Measurements from ENCODE around the gene PAPOLA.
"Not testable (repeated sequence)": the region's sequence is repeated elsewhere in the genome, so short reads cannot be mapped to it uniquely, and the experiment has no call there.

The PAPOLA gene

GRCh38 chr14:96503306-96503679 lies 1.1 kb downstream of the PAPOLA start:
- ATAC-seq, result no peak

GRCh38 chr14:96504353-96504752 lies 2.2 kb downstream of the PAPOLA start:
- ATAC-seq, result not testable (repeated sequence)

- ATAC-seq, result no peak
These were observed 5.5 kb downstream of the PAPOLA start for GRCh38 chr14:96507723-96508122.

GRCh38 chr14:96508900-96509299 lies 6.7 kb downstream of the PAPOLA start:
- no peak for ATAC-seq

GRCh38 chr14:96509457-96510090 lies 7.4 kb downstream of the PAPOLA start:
- no peak for ATAC-seq

DNA sequence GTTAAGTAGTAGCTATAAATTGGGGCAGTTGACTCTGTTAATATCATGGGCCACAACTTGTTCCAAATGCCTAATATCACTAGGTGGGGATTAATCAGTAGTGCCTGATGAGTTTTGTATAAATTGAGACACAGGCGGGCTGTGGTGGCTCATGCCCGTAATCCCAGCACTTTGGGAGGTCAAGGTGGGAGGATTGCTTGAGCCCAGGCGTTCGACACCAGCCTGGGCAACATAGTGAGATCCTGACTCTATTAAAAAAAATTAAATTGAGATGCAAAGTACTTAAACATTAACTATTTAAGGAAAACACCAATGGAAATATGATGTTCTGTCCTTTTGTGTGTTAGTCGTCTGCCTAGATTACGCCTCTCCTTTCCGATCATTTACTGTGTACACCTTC lies 9.0 kb downstream of the PAPOLA start:
- no peak for ATAC-seq

DNA sequence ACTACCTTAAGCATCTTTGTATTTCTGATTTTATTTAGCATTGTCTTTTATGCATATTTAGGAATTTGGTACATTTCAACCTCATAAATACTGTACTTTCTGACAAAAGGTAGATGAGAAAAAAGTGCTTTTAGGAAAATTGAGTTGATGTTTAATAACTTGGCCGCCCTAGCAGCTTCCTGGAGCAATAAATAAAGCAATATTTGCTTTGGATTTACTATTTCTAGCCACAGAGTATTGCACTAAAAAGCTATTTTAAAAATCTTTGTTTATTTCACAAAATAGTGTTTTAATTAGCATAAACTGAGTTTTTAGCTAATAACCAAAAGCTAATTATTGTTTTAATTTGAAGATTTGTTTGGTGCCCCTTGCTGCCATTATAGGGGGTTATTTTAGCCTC lies 9.5 kb downstream of the PAPOLA start:
- no peak for ATAC-seq

GRCh38 chr14:96512122-96512521 lies 9.9 kb downstream of the PAPOLA start:
- no peak for ATAC-seq

DNA sequence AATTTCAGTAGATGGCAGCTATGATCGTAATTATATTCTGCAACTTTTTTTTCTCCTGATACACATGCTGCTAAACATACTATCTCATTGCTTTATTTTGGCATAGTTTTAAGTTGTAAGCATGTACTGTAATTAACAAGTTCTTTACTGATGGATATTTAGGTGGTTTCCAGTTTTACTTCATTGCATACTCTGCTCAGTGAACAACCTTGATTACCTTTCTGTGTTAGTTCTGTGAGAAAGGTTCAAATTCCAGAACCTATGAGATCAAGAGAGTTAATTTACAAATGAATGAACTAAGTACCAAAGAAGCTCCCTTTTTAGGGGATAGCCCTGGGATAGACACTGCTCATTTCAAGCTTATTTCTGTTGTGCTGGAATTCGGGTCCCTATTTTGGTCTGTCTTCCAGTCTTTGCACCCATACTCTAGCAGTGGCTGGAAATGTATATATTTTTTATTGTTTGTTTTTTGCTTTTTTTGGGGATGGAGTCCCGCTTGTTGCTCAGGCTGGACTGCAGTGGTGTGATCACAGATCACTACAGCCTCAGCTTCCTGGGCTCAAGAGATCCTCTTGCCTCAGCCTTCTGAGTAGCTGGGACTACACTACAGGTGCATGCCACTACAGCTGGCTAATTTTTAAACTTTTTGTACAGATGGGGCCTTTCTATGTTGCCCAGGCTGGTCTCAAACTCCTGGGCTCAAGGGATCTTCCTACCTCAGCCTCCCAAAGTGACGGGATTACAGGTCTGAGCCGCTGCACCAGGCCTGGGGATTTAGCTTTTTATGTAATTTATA lies 10.6 kb downstream of the PAPOLA start:
- peak in 1 of 2 donors; percentile 56 for ATAC-seq

GRCh38 chr14:96514694-96515093 lies 12.5 kb downstream of the PAPOLA start:
- no peak for ATAC-seq

GRCh38 chr14:96515731-96516130 lies 13.5 kb downstream of the PAPOLA start:
- no peak for ATAC-seq

- no peak for ATAC-seq
These were observed 14.2 kb downstream of the PAPOLA start for GRCh38 chr14:96516351-96516750.

DNA sequence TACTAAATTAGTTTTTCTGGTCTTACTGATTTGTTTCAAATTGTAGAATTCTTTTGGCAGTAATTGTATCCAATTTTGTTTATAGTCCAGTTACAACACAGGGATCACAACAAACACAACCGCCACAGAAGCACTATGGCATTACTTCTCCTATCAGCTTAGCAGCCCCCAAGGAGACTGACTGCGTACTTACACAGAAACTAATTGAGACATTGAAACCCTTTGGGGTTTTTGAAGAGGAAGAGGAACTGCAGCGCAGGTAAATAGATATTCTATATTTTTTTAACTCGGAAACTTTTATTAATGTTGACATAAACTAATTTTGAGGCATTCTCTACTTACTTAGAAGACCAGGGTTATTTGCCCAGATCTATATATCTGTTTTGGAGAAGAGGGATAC lies 17.8 kb downstream of the PAPOLA start:
- no peak for ATAC-seq

DNA sequence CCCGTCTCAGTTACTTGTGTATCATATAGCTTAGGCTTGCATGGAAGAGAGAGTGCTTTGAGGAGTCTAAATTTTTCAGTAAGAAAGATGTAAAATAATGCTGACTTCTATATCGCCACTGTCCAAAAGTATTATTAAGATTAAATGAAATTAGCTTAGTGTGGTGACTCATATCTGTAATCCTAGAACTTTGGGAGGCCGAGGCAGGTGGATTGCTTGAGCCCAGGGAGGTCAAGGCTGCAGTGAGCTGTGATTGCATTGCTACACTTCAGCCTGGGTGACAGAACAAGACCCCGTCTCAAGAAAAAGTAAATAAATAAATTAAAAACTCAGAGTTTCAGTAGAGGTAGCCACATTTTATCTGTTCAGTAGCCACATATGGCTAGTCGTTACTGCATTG lies 23.3 kb downstream of the PAPOLA start:
- ATAC-seq, result no peak

DNA sequence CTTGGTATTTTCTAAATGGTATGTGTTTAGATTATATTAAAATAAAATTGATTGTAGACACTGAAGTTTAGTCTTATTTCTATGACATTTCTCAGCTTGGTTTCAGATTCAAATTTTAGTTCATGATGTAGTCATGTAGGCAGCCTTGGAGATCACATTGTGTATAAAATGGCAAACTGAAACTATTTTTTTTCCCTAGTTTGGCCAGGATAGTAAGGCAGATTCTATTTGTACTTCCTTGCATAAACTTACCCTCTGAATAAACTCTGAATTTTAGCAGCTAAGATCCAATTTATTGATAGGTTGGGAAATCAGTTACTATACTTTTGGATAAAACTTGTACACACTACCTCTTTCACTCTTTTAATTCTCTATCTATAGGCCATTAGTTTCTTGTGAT lies 30.4 kb downstream of the PAPOLA start:
- no peak for ATAC-seq

DNA sequence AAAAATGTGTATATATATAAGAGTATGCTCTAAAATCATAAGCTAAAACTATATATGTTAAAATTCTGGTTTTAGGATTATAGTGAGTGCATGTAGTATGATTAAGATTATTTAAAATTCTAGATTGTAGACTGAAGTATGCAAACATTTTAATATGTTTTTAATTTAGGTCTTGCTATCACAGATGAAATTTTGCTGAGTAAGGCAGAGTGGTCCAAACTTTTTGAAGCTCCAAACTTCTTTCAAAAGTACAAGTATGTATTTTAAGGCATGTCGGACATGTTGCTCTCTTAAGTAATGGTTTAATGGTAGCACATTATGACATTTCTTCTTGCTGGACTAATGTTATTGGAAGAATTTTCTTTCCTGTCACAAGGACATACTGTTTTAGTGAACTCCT lies 34.6 kb downstream of the PAPOLA start:
- no peak for ATAC-seq

GRCh38 chr14:96538097-96538989 lies 36.2 kb downstream of the PAPOLA start:
- peak; percentile 65 to 68 for ATAC-seq

DNA sequence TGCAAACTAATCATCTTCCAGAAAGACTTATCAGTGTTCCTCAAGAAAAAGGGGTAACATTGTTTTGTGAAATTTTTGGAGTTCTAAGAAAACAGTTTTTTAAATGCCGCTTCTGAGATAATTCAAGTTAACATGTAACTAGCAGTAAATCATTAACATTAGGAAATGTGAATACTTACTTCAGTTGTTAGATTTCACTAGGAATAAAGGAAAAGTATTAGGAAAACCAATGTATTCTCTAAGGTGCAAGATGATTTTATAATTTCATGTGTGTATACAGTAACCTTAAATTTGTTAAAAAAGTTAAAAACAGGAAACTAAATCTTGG lies 36.8 kb downstream of the PAPOLA start:
- no peak for ATAC-seq

- ATAC-seq, result no peak
These were observed 52.2 kb downstream of the PAPOLA start for GRCh38 chr14:96554315-96554910.

GRCh38 chr14:96559571-96559970 lies 57.4 kb downstream of the PAPOLA start:
- ATAC-seq, result no peak

DNA sequence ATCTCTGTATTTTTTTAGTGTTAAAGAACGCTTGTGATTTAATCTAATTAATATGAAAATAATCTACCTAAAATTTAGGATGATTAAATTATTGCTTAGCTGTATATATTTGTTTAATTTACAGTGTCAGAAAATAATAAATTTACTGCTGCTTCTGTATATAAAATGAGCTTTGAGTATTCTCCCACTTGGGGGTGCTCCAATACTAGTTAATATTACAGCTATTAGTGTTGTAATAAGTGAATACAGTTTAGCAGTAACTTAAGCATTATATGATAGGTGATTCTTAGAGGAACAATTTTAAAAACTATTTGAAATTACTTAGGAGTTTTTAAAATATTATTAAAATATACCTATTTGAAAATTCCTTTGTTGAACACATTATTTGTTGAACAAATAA lies 62.2 kb downstream of the PAPOLA start:
- ATAC-seq, result no peak

- ATAC-seq, result no peak
These were observed 63.6 kb downstream of the PAPOLA start for GRCh38 chr14:96565811-96566210.

- peak; percentile 46 to 59 for ATAC-seq
These were observed 65.2 kb downstream of the PAPOLA start for GRCh38 chr14:96567289-96567899.

Data from activated CD4-positive, CD25-positive, alpha-beta regulatory T cell treated with anti-CD3 and anti-CD28 coated beads, Interleukin-2, amount 50 U/mL, for 24 hours (primary cell).